GM12874 (cell line): Measurements from ENCODE around the gene CHMP1B.

ENCODE experiments used
- CTCF ChIP-seq: IDR thresholded peaks from 2 replicates; pipeline ENCODE4 v1.5.1; 2011; ENCODE audit warnings: low read depth, mild to moderate bottlenecking, control low read depth, low read length, moderate library complexity; ENCODE audit not compliant: insufficient read depth

CHMP1B gene

GRCh38 chr18:11821643-11822237, 29.5 kb upstream of the CHMP1B start:
- TF ChIP-seq CTCF = no peak

- TF ChIP-seq CTCF = no peak
These were observed 27.7 kb upstream of the CHMP1B start for GRCh38 chr18:11823545-11823944.

GRCh38 chr18:11826836-11827235, 24.4 kb upstream of the CHMP1B start:
- TF ChIP-seq CTCF = no peak

- no peak for TF ChIP-seq CTCF
These were observed 22.3 kb upstream of the CHMP1B start for GRCh38 chr18:11828786-11829432.

- TF ChIP-seq CTCF = no peak
These were observed 20.6 kb upstream of the CHMP1B start for GRCh38 chr18:11830585-11830984.

- no peak for TF ChIP-seq CTCF
These were observed 19.3 kb upstream of the CHMP1B start for GRCh38 chr18:11831921-11832320.

- no peak for TF ChIP-seq CTCF
These were observed 16.4 kb upstream of the CHMP1B start for GRCh38 chr18:11834772-11835171.
